Uterus (tissue), 4 donors: Measurements from ENCODE around the gene CD160. TPM values are rescaled to one million over a fixed set of nuclear protein-coding genes. Genes with fewer than 3 reads are reported as not detected.

Source experiments
- DNase-seq, 2 donors: peaks; one replicate each; pipeline ENCODE4 v3.0.0-alpha.2; 2019 to 2020
- H3K27ac ChIP-seq, 2 donors: fragments of 200-600 bp; sonication (generic); 1 replicate in 1 of 2; 2 replicates in 1 of 2; pipeline ENCODE4 v1.5.1; 2016 to 2018
- H3K27me3 ChIP-seq, 2 donors: fragments of 200-600 bp; sonication (generic); one replicate each; pipeline ENCODE4 v1.5.1; 2018 to 2019; ENCODE audit warnings: control low read depth in 1 of 2
- H3K36me3 ChIP-seq, 2 donors: fragments of 200-600 bp; sonication (generic); one replicate each; pipeline ENCODE4 v1.5.1; 2019; ENCODE audit warnings: control low read depth in 1 of 2
- H3K4me1 ChIP-seq, 2 donors: fragments of 200-600 bp; sonication (generic); one replicate each; pipeline ENCODE4 v1.5.1; 2018 to 2019; ENCODE audit warnings: control low read depth in 1 of 2
- H3K4me3 ChIP-seq, 2 donors: fragments of 200-600 bp; sonication (generic); 1 replicate in 1 of 2; 2 replicates in 1 of 2; pipeline ENCODE4 v1.5.1; 2018 to 2019; ENCODE audit warnings: mild to moderate bottlenecking in 1 of 2
- H3K9me3 ChIP-seq, 2 donors: fragments of 200-600 bp; sonication (generic); one replicate each; pipeline ENCODE4 v1.5.1; 2019; ENCODE audit warnings: control low read depth in 1 of 2
- CTCF ChIP-seq, 4 experiments: fragments of 200-600 bp in 2 of 4; fragments of 450-650 bp in 2 of 4; sonication (generic) in 2 of 4; IDR thresholded peaks; one replicate each; pipeline ENCODE4 v1.5.1; 2016 to 2019; ENCODE audit warnings: antibody characterized with exemption in 4 of 4, mild to moderate bottlenecking in 2 of 4, moderate library complexity in 1 of 4
- POLR2A ChIP-seq, 2 donors: fragments of 450-650 bp; IDR thresholded peaks; one replicate each; pipeline ENCODE4 v1.6.1; 2016; ENCODE audit warnings: antibody characterized with exemption in 2 of 2, mild to moderate bottlenecking in 1 of 2, moderate library complexity in 1 of 2
- intact Hi-C: fragments of 100-400 bp; cut with DNase I; formaldehyde crosslinking; loops from one replicate; pipeline ENCODE4 v1.15.1; 2023; ENCODE audit warnings: low total_unique reads
- total RNA-seq, 4 donors: library from RNA; depleted of rRNA in 3 of 4; stranded (reverse); fragments of >200 nt in 3 of 4; gene quantifications; one replicate each; pipeline versions ENCODE4 v1.1.0 to v1.2.4, GENCODE V29; 2014 to 2023
- donor health status: DM: yes; HTN: yes; CAD: no.

Gene CD160
- total RNA-seq, 4 donors from 2014 or later: 0.55 TPM; not detected in 3

GRCh38 chr1:145696630-145696960 lies 22.7 kb upstream of the CD160 start:
- H3K27me3 ChIP-seq: no peaks in the 10 kb centered on the region
- no peak for TF ChIP-seq POLR2A (IDR thresholded peaks at IDR 0.05)
- no peak for TF ChIP-seq CTCF (IDR thresholded peaks at IDR 0.05)
- H3K4me3 ChIP-seq: no peak overlapping the region
- no peak for DNase-seq
- H3K36me3 ChIP-seq: no peaks in the 10 kb centered on the region
- H3K27ac ChIP-seq: no peak overlapping the region
- intact Hi-C loops: no loop called here
- no peaks in the 10 kb centered on the region for H3K4me1 ChIP-seq
- no peaks in the 10 kb centered on the region for H3K9me3 ChIP-seq

- Histone ChIP-seq H3K4me3 (no peak overlapping the region), H3K27ac (no peak overlapping the region), H3K4me1 (no peaks in the 10 kb centered on the region), H3K27me3 (no peaks in the 10 kb centered on the region), H3K9me3 (no peaks in the 10 kb centered on the region), H3K36me3 (no peaks in the 10 kb centered on the region)
- intact Hi-C loops: no loop called here
- no peak for DNase-seq
- TF ChIP-seq POLR2A (IDR thresholded peaks at IDR 0.05) (no peak), CTCF (IDR thresholded peaks at IDR 0.05) (no peak)
Measured at GRCh38 chr1:145701306-145701862, 17.9 kb upstream of the CD160 start.

- TF ChIP-seq CTCF (IDR thresholded peaks at IDR 0.05) (no peak), POLR2A (IDR thresholded peaks at IDR 0.05) (no peak)
- intact Hi-C loops: no loop called here
- Histone ChIP-seq H3K27me3 (no peaks in the 10 kb centered on the region), H3K4me3 (no peak overlapping the region), H3K4me1 (no peaks in the 10 kb centered on the region), H3K9me3 (no peaks in the 10 kb centered on the region), H3K36me3 (no peaks in the 10 kb centered on the region), H3K27ac (no peak overlapping the region)
- no peak for DNase-seq
Measured at GRCh38 chr1:145702052-145702451, 17.2 kb upstream of the CD160 start.

GRCh38 chr1:145702826-145703225 lies 16.5 kb upstream of the CD160 start:
- no peaks in the 10 kb centered on the region for H3K4me1 ChIP-seq
- no peak for TF ChIP-seq CTCF (IDR thresholded peaks at IDR 0.05)
- no peak for TF ChIP-seq POLR2A (IDR thresholded peaks at IDR 0.05)
- intact Hi-C loops: no loop called here
- no peak overlapping the region for H3K4me3 ChIP-seq
- H3K27me3 ChIP-seq: no peaks in the 10 kb centered on the region
- H3K9me3 ChIP-seq: no peaks in the 10 kb centered on the region
- DNase-seq: no peak
- no peaks in the 10 kb centered on the region for H3K36me3 ChIP-seq
- no peak overlapping the region for H3K27ac ChIP-seq

- intact Hi-C loops: no loop called here
- Histone ChIP-seq H3K4me1 (no peaks in the 10 kb centered on the region), H3K27me3 (no peaks in the 10 kb centered on the region), H3K36me3 (no peaks in the 10 kb centered on the region), H3K27ac (no peak overlapping the region), H3K4me3 (no peak overlapping the region), H3K9me3 (no peaks in the 10 kb centered on the region)
- no peak for DNase-seq
- TF ChIP-seq POLR2A (IDR thresholded peaks at IDR 0.05) (no peak), CTCF (IDR thresholded peaks at IDR 0.05) (no peak)
Measured at GRCh38 chr1:145705622-145706021, 13.7 kb upstream of the CD160 start.
